Chondrocyte (in vitro differentiated cells): ENCODE measurements around the gene NPAS3. TPM values are rescaled to one million over a fixed set of nuclear protein-coding genes. Genes with fewer than 3 reads are reported as not detected.

ENCODE experiments used
- DNase-seq: peaks from one replicate; pipeline ENCODE4 v3.0.0; 2021; ENCODE audit warnings: mixed read lengths, low spot score
- H3K27ac Mint-ChIP-seq: one replicate; pipeline ENCODE4 v1.8.0; 2021; ENCODE audit warnings: mild to moderate bottlenecking, moderate library complexity, mixed read lengths; ENCODE audit not compliant: unreplicated experiment
- H3K27me3 Mint-ChIP-seq: 2 replicates; pipeline ENCODE4 v1.8.0; 2021; ENCODE audit warnings: low read depth, mixed read lengths
- H3K36me3 Mint-ChIP-seq: 2 replicates; pipeline ENCODE4 v1.8.0; 2021; ENCODE audit warnings: low read depth, mixed read lengths
- H3K4me1 Mint-ChIP-seq: 2 replicates; pipeline ENCODE4 v1.8.0; 2021; ENCODE audit warnings: low read depth, mild to moderate bottlenecking, mixed read lengths
- H3K4me3 Mint-ChIP-seq: one replicate; pipeline ENCODE4 v1.8.0; 2021; ENCODE audit warnings: mild to moderate bottlenecking, moderate library complexity, mixed read lengths; ENCODE audit not compliant: unreplicated experiment
- H3K9me3 Mint-ChIP-seq: 2 replicates; pipeline ENCODE4 v1.8.0; 2021; ENCODE audit warnings: low read depth, mixed read lengths
- long read RNA-seq: library from polyadenylated mRNA; stranded (forward); transcript quantifications from one replicate; pipeline ENCODE4 v2.0.0, GENCODE V29; 2021
- total RNA-seq: library from RNA; stranded (reverse); gene quantifications from 3 replicates; pipeline ENCODE4 v1.2.1, GENCODE V29; 2021
- TF ChIP-seq, protein P1 (sequence below): fragments of 200-600 bp; sonication (generic); IDR thresholded peaks from 2 replicates; pipeline ENCODE4 v1.5.0; 2021; ENCODE audit warnings: antibody characterized with exemption, mild to moderate bottlenecking, moderate library complexity

NPAS3 gene
- 1.6 to 5.7 TPM (median 2.6 TPM) in 3 replicates for total RNA-seq
- long read RNA-seq, partial matches to known transcripts, result 0 of 1 reads
- long read RNA-seq, other reads (novel, unspliced or antisense), result 1 of 1 reads

DNA sequence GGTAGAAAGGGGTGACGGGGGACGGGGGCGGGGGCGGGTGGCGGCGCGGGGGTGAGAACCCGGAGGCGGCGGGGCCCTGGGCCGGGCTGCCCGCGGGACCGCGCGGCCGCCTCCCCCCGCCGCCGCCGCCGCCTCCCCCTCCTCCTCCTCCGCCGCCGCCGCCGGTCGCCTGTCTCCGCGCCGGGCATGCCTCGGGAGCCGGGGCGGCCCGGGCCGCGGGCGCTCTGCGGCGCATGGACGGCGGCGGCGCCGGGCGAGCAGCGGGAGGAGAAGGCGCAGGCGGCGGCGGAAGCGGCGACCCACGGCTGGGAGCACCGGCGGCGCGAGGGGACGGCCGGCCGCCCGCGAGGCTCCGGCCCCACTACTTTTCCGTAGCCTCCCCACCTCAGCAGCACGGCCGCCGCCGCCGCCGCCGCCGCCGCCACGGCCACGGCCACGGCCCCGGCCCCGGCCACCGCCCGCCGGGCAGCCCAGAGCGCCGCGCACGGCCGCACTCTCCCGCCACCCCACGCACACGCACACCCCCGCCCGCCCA, at the start of gene NPAS3:
Gene NPAS3 (plus strand): TSS at position 161 of the 535 bp plus-strand sequence.
- Mint-ChIP-seq H3K36me3 (no peaks in the 10 kb centered on the region), H3K27ac (peak within 1 kb of the TSS; percentile 97), H3K4me1 (peaks cover 25% of the 10 kb centered on the region), H3K27me3 (peaks cover 22% of the 10 kb centered on the region), H3K9me3 (no peaks in the 10 kb centered on the region), H3K4me3 (peak within 1 kb of the TSS; percentile 95)
- TF ChIP-seq, protein P1, sequence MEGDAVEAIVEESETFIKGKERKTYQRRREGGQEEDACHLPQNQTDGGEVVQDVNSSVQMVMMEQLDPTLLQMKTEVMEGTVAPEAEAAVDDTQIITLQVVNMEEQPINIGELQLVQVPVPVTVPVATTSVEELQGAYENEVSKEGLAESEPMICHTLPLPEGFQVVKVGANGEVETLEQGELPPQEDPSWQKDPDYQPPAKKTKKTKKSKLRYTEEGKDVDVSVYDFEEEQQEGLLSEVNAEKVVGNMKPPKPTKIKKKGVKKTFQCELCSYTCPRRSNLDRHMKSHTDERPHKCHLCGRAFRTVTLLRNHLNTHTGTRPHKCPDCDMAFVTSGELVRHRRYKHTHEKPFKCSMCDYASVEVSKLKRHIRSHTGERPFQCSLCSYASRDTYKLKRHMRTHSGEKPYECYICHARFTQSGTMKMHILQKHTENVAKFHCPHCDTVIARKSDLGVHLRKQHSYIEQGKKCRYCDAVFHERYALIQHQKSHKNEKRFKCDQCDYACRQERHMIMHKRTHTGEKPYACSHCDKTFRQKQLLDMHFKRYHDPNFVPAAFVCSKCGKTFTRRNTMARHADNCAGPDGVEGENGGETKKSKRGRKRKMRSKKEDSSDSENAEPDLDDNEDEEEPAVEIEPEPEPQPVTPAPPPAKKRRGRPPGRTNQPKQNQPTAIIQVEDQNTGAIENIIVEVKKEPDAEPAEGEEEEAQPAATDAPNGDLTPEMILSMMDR, result no peak
- no peak for DNase-seq

DNA sequence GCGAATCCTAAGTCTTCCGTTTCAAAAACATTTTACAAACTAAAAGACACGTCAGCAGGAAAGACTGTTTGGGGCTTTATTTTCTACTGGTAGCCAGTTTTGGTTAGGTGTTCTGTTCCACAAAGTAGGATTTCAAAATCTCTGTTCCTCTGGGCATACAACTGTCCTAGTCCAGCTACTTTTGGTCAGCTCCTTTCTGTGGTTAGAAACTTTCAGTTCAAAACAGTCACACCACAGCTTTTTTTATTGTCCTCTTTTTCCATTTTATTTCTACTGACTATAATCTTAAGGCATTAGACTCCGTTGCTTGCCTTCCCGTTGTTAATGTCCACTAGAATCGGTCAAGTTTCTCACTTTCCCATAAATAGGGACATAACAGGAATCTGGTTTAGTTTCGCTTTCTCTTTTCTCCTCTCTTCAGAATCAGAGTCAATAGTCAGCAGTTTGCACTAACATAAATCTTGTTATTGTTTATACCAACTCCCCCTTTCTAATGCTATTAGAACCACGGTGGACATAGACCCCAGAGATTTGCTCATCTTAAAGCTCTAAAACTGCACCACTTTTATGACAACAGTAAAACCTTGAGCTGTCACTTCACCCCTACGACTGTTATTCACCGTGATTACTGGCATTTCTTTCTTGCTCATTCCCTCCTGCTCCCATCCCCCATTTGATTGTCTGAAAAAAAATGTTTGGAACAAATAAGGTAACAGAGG, 41.5 kb upstream of the NPAS3 start:
- TF ChIP-seq, protein P1, result no peak
- Mint-ChIP-seq H3K27me3 (peaks cover 3% of the 10 kb centered on the region), H3K9me3 (no peaks in the 10 kb centered on the region), H3K4me3 (peak overlapping the region; percentile 48), H3K36me3 (no peaks in the 10 kb centered on the region), H3K4me1 (peaks cover 6% of the 10 kb centered on the region), H3K27ac (no peak overlapping the region)
- DNase-seq, result no peak

DNA sequence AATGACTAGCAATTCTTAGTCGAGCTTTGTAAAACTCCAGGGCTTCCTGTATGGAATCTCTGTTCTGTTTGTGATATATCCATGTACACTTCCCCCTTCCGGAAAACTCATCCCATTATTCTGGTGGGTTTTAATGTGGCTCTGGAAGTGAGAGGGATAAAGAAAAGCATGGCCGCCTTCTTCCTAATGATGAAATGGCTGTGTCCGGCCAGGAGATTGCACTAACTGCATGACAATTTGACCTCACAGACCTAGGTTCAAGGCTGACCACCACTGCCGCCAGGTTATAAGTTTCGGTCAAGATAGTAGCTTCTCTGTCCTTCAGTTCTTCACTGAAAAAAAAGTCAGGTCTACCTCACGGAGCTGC, 41.0 kb upstream of the NPAS3 start:
- H3K4me3 Mint-ChIP-seq, result peak overlapping the region; percentile 48
- TF ChIP-seq, protein P1, result no peak
- no peaks in the 10 kb centered on the region for H3K27me3 Mint-ChIP-seq
- no peak for DNase-seq
- H3K9me3 Mint-ChIP-seq, result no peaks in the 10 kb centered on the region
- H3K36me3 Mint-ChIP-seq, result no peaks in the 10 kb centered on the region
- no peak overlapping the region for H3K27ac Mint-ChIP-seq
- peaks cover 6% of the 10 kb centered on the region for H3K4me1 Mint-ChIP-seq

DNA sequence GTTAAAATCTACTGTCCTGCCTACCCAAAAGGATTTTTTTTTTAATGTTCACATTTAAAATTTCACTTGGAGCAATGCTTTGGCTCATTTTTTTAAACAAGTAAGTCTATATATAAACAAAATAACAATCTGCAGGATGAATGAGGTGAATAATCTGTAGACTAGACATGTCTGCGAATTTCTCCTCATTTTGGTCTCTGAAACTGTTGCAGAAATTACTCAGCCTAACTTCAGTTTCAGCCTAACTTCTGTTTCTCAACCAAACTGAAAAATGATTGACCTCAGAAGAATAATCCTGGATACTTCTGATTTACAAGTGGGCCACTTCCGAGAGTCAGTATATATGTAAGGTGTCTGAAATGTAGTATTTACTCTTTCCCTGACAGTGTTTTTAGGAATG, 39.8 kb upstream of the NPAS3 start:
- Mint-ChIP-seq H3K27me3 (no peaks in the 10 kb centered on the region), H3K4me1 (peaks cover 6% of the 10 kb centered on the region), H3K9me3 (no peaks in the 10 kb centered on the region), H3K36me3 (no peaks in the 10 kb centered on the region), H3K4me3 (no peak overlapping the region), H3K27ac (no peak overlapping the region)
- no peak for DNase-seq
- TF ChIP-seq, protein P1, result no peak

DNA sequence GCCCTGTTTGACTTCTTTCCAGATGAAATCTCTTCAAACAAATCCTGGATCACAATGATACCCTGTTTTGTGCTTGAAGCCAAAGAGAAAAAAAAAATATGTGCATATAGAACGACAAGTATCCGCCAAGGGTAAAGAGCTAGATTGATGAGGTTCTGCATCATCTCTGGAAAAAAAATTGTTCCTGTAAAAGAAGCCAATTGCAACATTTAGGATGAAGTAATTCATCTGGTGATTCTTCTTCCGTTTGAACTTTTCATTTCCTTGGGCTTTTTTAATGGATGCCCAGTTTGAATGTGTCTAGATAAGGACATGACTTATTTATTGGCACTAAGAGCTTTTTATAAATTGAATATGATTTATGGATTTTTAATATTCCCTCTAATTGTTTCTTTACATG, 38.1 kb upstream of the NPAS3 start:
- Mint-ChIP-seq H3K27me3 (no peaks in the 10 kb centered on the region), H3K27ac (no peak overlapping the region), H3K4me1 (peaks cover 6% of the 10 kb centered on the region), H3K36me3 (no peaks in the 10 kb centered on the region), H3K4me3 (no peak overlapping the region), H3K9me3 (no peaks in the 10 kb centered on the region)
- DNase-seq, result no peak
- TF ChIP-seq, protein P1, result no peak
